ENCODE results near the gene RNF157. TPM values are rescaled to one million over a fixed set of nuclear protein-coding genes. Genes with fewer than 3 reads are reported as not detected.

RNF157 gene
- total RNA-seq, 1 experiment from 2014 or later: 0.86 TPM

DNA sequence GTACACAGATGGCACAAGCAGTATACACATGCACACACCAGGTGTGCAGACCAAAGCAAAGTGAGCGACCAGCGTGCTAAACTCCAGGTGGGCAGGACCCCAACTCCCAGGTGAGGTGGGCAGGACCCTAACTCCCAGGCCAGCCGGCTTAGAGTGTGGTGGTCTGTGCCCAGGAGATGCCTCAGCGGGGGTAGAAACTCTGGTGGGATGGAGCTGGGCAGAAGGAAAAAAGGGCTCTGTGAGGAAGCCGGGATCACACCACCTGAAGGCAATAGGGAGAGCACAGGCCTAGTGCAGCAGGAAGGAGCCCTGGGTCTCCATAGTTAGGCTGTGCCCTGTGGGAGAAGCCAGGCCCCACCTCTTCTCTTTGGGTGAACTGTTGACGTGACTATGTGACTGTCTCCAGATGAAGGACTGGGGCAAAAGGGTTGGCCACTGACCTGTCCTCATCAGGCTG is 97.7 kb downstream of the RNF157 start:
- ChIA-PET RAD21 (ENCODE audit: low non-redundant PET in 1 of 2, low total read pairs in 2 of 2, uncharacterized antibody in 2 of 2, unreplicated experiment in 2 of 2) (interaction anchor here in 1 of 2 experiments (0.6 kb wide), 1 partner anchor 14 kb away, joined by 3 read pairs; no protein-coding TSS in a partner anchor), POLR2A (interaction anchor here (3.1 kb wide), 1 partner anchor 10 kb away, joined by 18 read pairs; no protein-coding TSS in a partner anchor), CTCF (interaction anchor here (0.9 to 1.8 kb wide), 3 partner anchors 10 to 39 kb away, joined by 3 to 10 read pairs (median 4); no protein-coding TSS in a partner anchor)
- no peaks in the 10 kb centered on the region for H3K9me3 ChIP-seq (ENCODE audit: control insufficient read depth in 1 of 2, insufficient read depth in 1 of 2, low read depth in 1 of 2, low read length in 2 of 2)
- H3K4me2 ChIP-seq (ENCODE audit: low read length): no peak overlapping the region
- DNase-seq (ENCODE audit: low read depth, low spot score) (no peak), ATAC-seq (no peak)
- H3K27ac ChIP-seq (ENCODE audit: low read depth, low read length): peak overlapping the region; percentile 4; the same call in 1 of the 2 replicates
- H3K4me1 ChIP-seq (ENCODE audit: control insufficient read depth in 1 of 2, insufficient read depth in 2 of 2, low read length in 2 of 2): peaks cover 17 to 30% of the 10 kb centered on the region in 2 experiments; a peak in 3 of 4 replicates
- H3K27me3 ChIP-seq (ENCODE audit: insufficient read depth, low read length): no peaks in the 10 kb centered on the region
- H3K79me2 ChIP-seq (ENCODE audit: insufficient read depth, low read length): no peaks in the 10 kb centered on the region
- H2AFZ ChIP-seq (ENCODE audit: low read depth, low read length, poor library complexity, severe bottlenecking): no peak overlapping the region
- no peaks in the 10 kb centered on the region for H3K36me3 ChIP-seq (ENCODE audit: control insufficient read depth in 1 of 2, insufficient read depth in 2 of 2, low read length in 2 of 2)
- no peak overlapping the region for H3K4me3 ChIP-seq (replicated peaks in 1 of 2; ENCODE audit: low read depth in 1 of 2, low read length in 2 of 2)
- TF ChIP-seq JUND (IDR thresholded peaks at IDR 0.05): no peak
- TF ChIP-seq, protein P1, sequence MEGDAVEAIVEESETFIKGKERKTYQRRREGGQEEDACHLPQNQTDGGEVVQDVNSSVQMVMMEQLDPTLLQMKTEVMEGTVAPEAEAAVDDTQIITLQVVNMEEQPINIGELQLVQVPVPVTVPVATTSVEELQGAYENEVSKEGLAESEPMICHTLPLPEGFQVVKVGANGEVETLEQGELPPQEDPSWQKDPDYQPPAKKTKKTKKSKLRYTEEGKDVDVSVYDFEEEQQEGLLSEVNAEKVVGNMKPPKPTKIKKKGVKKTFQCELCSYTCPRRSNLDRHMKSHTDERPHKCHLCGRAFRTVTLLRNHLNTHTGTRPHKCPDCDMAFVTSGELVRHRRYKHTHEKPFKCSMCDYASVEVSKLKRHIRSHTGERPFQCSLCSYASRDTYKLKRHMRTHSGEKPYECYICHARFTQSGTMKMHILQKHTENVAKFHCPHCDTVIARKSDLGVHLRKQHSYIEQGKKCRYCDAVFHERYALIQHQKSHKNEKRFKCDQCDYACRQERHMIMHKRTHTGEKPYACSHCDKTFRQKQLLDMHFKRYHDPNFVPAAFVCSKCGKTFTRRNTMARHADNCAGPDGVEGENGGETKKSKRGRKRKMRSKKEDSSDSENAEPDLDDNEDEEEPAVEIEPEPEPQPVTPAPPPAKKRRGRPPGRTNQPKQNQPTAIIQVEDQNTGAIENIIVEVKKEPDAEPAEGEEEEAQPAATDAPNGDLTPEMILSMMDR (IDR thresholded peaks at IDR 0.05 in 2 of 3, conservative IDR thresholded peaks at IDR 0.05 in 1 of 3; ENCODE audit: borderline replicate concordance in 1 of 3, insufficient read depth in 1 of 3, low read depth in 2 of 3, low read length in 2 of 3): no peak
- TF ChIP-seq, protein P2, sequence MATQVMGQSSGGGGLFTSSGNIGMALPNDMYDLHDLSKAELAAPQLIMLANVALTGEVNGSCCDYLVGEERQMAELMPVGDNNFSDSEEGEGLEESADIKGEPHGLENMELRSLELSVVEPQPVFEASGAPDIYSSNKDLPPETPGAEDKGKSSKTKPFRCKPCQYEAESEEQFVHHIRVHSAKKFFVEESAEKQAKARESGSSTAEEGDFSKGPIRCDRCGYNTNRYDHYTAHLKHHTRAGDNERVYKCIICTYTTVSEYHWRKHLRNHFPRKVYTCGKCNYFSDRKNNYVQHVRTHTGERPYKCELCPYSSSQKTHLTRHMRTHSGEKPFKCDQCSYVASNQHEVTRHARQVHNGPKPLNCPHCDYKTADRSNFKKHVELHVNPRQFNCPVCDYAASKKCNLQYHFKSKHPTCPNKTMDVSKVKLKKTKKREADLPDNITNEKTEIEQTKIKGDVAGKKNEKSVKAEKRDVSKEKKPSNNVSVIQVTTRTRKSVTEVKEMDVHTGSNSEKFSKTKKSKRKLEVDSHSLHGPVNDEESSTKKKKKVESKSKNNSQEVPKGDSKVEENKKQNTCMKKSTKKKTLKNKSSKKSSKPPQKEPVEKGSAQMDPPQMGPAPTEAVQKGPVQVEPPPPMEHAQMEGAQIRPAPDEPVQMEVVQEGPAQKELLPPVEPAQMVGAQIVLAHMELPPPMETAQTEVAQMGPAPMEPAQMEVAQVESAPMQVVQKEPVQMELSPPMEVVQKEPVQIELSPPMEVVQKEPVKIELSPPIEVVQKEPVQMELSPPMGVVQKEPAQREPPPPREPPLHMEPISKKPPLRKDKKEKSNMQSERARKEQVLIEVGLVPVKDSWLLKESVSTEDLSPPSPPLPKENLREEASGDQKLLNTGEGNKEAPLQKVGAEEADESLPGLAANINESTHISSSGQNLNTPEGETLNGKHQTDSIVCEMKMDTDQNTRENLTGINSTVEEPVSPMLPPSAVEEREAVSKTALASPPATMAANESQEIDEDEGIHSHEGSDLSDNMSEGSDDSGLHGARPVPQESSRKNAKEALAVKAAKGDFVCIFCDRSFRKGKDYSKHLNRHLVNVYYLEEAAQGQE (IDR thresholded peaks at IDR 0.05; ENCODE audit: low read depth): no peak
- no peak for TF ChIP-seq ELF1 (IDR thresholded peaks at IDR 0.05; ENCODE audit: borderline replicate concordance, low read depth)
- TF ChIP-seq FOSL1 (IDR thresholded peaks at IDR 0.05; ENCODE audit: low read depth): no peak
- TF ChIP-seq YY1 (IDR thresholded peaks at IDR 0.05; ENCODE audit: extremely low read depth, insufficient replicate concordance, low read depth, low read length): no peak
- TF ChIP-seq POLR2A (IDR thresholded peaks at IDR 0.05; ENCODE audit: borderline replicate concordance, extremely low read depth, insufficient read depth, insufficient read length): no peak
- TF ChIP-seq EGR1 (IDR thresholded peaks at IDR 0.05; ENCODE audit: low read depth): no peak
- TF ChIP-seq TCF7L2 (IDR thresholded peaks at IDR 0.05; ENCODE audit: borderline replicate concordance, extremely low read depth, insufficient read depth, insufficient read length): no peak
- TF ChIP-seq POLR2AphosphoS5 (IDR thresholded peaks at IDR 0.05; ENCODE audit: low read depth, low read length): no peak
- no peak for TF ChIP-seq CEBPB (IDR thresholded peaks at IDR 0.05; ENCODE audit: low read depth)
- TF ChIP-seq, protein P3, sequence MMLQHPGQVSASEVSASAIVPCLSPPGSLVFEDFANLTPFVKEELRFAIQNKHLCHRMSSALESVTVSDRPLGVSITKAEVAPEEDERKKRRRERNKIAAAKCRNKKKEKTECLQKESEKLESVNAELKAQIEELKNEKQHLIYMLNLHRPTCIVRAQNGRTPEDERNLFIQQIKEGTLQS (IDR thresholded peaks at IDR 0.05): no peak
- TF ChIP-seq SRF (IDR thresholded peaks at IDR 0.05; ENCODE audit: low read depth): no peak
- TF ChIP-seq SIN3A (IDR thresholded peaks at IDR 0.05; ENCODE audit: low read depth): no peak
- no peak for TF ChIP-seq EZH2 (IDR thresholded peaks at IDR 0.05)
- TF ChIP-seq, protein P4, sequence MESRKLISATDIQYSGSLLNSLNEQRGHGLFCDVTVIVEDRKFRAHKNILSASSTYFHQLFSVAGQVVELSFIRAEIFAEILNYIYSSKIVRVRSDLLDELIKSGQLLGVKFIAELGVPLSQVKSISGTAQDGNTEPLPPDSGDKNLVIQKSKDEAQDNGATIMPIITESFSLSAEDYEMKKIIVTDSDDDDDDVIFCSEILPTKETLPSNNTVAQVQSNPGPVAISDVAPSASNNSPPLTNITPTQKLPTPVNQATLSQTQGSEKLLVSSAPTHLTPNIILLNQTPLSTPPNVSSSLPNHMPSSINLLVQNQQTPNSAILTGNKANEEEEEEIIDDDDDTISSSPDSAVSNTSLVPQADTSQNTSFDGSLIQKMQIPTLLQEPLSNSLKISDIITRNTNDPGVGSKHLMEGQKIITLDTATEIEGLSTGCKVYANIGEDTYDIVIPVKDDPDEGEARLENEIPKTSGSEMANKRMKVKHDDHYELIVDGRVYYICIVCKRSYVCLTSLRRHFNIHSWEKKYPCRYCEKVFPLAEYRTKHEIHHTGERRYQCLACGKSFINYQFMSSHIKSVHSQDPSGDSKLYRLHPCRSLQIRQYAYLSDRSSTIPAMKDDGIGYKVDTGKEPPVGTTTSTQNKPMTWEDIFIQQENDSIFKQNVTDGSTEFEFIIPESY (IDR thresholded peaks at IDR 0.05; ENCODE audit: extremely low read depth, insufficient replicate concordance, low read length): no peak
- H3K9me2 ChIP-seq (ENCODE audit: insufficient read depth): no peaks in the 10 kb centered on the region
- BruUV-seq (replicated peaks): no TSS peak
- no peaks in the 10 kb centered on the region for H4K20me1 ChIP-seq (ENCODE audit: insufficient read depth)
- intact Hi-C loops (cut with micrococcal nuclease): no loop called here
- no peak overlapping the region for H3K9ac ChIP-seq (ENCODE audit: low read length)

Measured in HCT116 (cell line).